ENCODE results near the gene TBL3. TPM values are rescaled to one million over a fixed set of nuclear protein-coding genes. Genes with fewer than 3 reads are reported as not detected.

The TBL3 gene
- total RNA-seq, 1 donor from 2014 or later, result 17.5 TPM

DNA sequence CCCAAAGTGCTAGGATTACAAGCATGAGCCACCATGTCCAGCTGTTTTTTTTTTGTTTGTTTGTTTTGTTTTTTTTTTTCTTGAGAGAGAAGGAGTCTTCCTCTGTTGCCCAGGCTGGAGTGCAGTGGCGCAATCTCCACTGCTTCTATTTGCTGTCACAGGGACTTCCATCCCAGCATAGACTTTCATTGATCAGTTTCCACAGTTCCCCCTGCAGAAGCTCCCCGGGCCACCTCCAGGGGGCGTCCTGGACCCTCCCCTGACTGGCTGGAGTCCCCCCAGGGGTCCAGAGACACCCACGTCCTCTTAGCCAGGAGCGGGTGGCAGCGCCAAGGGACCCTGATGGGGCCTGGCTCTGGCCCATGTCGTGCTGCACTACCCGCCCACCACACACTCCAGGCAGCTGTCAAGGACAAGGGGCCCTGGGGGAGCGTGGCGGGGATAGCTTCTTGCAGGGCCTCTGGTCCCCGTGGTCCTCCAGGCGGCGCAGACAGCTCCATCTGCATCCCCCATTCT is 44.6 kb downstream of the TBL3 start:
- no peak for DNase-seq

DNA sequence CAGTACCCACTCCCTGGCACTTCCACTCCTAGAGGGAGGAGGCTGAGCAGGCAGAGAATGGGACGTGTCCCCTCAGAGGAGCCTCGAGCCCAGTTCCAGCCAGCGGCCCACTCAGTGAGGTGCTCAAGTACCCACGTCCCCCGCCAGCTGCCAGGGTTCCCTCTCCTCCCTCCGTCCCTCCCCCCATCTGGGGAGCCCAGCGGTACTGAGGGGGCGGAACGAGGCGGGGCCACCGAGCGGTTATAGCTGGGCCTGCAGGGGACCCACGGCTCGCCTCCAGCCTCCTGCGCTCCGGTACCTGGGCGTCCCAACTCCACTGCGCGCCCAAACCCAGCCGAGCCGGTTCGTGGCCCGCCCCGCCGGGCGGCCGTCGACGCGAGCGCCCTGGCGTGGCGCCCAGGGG is 47.7 kb downstream of the TBL3 start, which contains the start of gene NPW:
TSS of gene NPW (plus strand) at position 268 of the 403 bp plus-strand sequence.
- no peak for DNase-seq

DNA sequence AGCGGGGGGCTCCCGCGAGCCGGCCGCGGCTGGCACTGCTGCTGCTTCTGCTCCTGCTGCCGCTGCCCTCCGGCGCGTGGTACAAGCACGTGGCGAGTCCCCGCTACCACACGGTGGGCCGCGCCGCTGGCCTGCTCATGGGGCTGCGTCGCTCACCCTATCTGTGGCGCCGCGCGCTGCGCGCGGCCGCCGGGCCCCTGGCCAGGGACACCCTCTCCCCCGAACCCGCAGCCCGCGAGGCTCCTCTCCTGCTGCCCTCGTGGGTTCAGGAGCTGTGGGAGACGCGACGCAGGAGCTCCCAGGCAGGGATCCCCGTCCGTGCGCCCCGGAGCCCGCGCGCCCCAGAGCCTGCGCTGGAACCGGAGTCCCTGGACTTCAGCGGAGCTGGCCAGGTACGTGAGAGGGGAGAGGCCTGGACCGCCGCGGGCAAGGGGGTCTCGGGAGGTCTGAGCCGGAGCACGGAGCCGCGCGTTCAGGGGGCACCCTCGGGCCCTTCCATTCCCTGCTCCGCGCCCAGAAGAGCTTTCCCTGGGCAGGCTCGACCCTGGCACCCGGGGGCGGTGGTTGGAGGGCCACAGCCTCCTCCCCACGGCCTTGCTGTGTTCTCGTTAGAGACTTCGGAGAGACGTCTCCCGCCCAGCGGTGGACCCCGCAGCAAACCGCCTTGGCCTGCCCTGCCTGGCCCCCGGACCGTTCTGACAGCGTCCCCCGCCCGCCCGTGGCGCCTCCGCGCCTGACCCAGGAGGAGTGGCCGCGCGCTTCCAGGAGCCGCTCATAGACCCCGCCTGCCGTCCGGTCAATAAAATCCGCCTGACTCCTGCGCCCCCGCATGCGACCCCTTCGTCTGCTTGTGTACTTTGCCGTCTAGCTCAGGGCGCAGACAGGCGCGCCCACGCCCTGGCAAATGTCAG is 48.3 kb downstream of the TBL3 start:
- DNase-seq, result no peak

GRCh38 chr16:2022723-2023091 is 50.9 kb downstream of the TBL3 start:
- DNase-seq, result no peak

- peak; percentile 92 for DNase-seq
Observed at GRCh38 chr16:2023092-2024031, 51.5 kb downstream of the TBL3 start.

GRCh38 chr16:2024032-2024420 is 52.2 kb downstream of the TBL3 start:
- no peak for DNase-seq

DNA sequence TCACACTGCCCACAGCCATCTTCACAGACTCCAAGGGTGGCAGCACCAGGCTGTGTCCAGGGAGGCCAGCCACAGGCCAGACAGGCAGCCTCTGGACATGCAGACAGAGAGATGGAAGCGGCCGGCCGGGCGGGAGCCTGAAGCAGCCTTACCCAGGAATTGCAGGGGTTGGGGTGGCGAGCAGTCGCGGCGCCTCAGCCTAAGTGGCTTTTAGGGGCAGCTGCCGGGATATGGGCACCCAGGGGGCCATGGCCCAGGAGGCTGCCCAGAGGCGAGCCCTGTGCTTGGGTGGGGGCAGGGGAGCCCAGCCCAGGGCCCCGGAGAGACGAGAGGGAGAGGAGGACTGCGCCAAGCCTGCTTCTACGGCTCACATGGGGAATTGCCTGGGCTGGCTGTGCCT is 53.4 kb downstream of the TBL3 start:
- no peak for DNase-seq

GRCh38 chr16:2025878-2026460 is 54.1 kb downstream of the TBL3 start:
- DNase-seq, result no peak

DNA sequence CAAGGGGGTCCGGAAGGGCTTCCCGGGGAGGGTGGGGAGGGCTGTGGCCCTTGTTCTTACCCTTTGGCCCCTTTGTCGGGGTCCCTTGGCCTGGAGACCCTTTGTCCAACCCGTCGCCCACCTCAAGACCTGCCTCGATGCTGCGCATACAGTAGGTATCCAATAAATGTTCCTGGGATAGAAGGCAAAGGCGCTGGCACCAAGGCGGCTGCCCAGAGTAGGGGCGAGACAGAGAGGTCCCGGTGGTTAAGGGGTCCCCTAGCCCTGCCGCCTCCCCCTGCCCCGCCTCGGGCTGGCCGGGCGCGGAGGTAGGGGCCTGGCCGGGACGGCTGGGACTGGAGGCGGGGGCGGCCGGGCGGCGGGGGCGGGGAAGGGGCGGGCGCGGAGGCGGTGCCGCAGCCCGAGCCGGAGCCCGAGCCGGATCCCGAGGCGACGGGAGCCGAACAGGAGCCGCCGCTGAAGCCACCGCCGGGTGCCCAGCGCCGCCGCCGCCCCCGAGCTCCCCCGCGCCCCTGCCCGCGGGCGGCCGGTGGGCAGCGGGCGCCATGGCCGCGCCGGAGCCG is 54.7 kb downstream of the TBL3 start, which contains the start of gene NHERF2:
TSS of gene NHERF2 (plus strand) at position 442 of the 563 bp plus-strand sequence. CDS start at position 546, 104 bp downstream.
- no peak for DNase-seq

- DNase-seq, result no peak
Observed at GRCh38 chr16:2027024-2028010, 55.5 kb downstream of the TBL3 start.

- no peak for DNase-seq
Observed at GRCh38 chr16:2028146-2028545, 56.3 kb downstream of the TBL3 start.

DNA sequence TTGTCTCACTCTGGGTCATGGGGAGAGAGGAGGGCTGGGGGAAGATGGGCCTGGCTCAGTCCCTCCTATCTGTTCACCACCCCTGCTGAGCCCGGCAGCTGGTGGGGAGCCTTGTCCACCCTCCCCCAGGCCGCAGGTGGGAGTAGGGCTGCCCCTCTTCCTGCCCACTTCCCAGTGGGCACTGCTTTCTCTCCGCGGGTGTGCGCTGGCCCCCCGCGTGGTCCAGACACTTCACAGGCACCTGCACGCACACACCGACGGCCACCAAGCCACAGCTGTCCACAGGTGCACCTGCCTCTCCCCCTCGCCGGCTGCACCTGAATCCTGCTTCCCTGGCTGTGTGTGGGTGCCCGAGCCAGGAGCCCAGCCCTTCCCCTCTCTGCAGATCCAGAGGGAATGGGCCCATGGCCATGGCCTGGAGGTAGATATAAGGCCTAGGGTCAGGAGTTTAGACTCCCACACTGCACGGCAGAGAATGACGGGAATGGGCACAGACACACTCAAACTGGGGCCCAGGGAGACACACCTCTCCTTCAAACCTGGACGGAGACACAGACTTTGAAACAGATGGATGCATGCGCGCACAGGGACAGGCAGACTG is 56.9 kb downstream of the TBL3 start:
- DNase-seq, result no peak

GRCh38 chr16:2029350-2029749 is 57.5 kb downstream of the TBL3 start:
- no peak for DNase-seq

DNA sequence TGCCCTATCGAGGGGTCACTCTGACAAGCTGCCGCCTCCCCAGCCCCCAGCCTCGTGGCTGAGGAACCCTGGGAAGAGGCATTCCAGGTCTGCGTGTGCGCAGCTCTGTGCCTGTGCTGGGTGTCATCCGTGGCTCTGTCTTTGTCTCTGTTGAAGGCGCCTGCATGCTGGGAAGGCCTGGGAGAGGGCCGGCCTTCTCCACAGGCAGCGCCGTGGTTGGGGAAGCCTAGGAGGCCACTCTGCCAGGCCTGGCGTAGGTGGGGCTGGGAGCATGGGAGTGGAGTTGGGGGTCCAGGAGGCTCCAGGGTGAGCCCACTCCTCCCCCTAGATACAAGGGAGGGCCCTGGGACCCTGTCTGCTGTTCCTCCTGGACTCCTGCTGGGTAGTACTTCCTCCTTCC is 58.2 kb downstream of the TBL3 start:
- DNase-seq, result no peak

- no peak for DNase-seq
Observed at GRCh38 chr16:2031081-2031577, 59.3 kb downstream of the TBL3 start.

Small RNA genes within 50 kb of the gene (small RNA-seq; reads per million reads assigned to genes)
- gene AC005363.2 (ENCODE audit: low replicate concordance), result not detected
- gene RN7SL219P (ENCODE audit: low replicate concordance), result not detected
- not detected for gene SNORA10 (ENCODE audit: low replicate concordance)
- gene SNORA64 (ENCODE audit: low replicate concordance), result not detected

Other genes with a start within 250 kb of the TBL3 start
- 18.1 TPM for gene NME3, start 200.5 kb upstream of the TBL3 start, total RNA-seq
- 5.5 TPM for gene EME2, start 199.2 kb upstream of the TBL3 start, total RNA-seq
- 23.5 TPM for gene MRPS34, start 198.9 kb upstream of the TBL3 start, total RNA-seq
- gene SPSB3, start 189.5 kb upstream of the TBL3 start, total RNA-seq, result 32.7 TPM
- gene NUBP2, start 189.1 kb upstream of the TBL3 start, total RNA-seq, result 26.0 TPM
- not detected for gene IGFALS, start 178.3 kb upstream of the TBL3 start, total RNA-seq
- 31.1 TPM for gene HAGH, start 145.2 kb upstream of the TBL3 start, total RNA-seq
- 26.0 TPM for gene FAHD1, start 144.8 kb upstream of the TBL3 start, total RNA-seq
- gene MEIOB, start 99.9 kb upstream of the TBL3 start, total RNA-seq, result 0.39 TPM
- gene HS3ST6, start 53.6 kb upstream of the TBL3 start, total RNA-seq, result 4.3 TPM
- 9.2 TPM for gene MSRB1, start 28.9 kb upstream of the TBL3 start, total RNA-seq
- 14.2 TPM for gene RPL3L, start 17.4 kb upstream of the TBL3 start, total RNA-seq
- 72.4 TPM for gene NDUFB10, start 12.5 kb upstream of the TBL3 start, total RNA-seq
- 1,364 TPM for gene RPS2, start 7.2 kb upstream of the TBL3 start, total RNA-seq
- gene RNF151, start 5.2 kb upstream of the TBL3 start, total RNA-seq, result not detected
- 0.39 TPM for gene NOXO1, start 9.4 kb downstream of the TBL3 start, total RNA-seq
- 5.8 TPM for gene GFER, start 12.1 kb downstream of the TBL3 start, total RNA-seq
- 0.69 TPM for gene SYNGR3, start 17.9 kb downstream of the TBL3 start, total RNA-seq
- gene ZNF598, start 37.8 kb downstream of the TBL3 start, total RNA-seq, result 12.8 TPM
- 2.2 TPM for gene NPW, start 47.7 kb downstream of the TBL3 start, total RNA-seq
- 20.1 TPM for gene NHERF2, start 54.8 kb downstream of the TBL3 start, total RNA-seq
- gene NTHL1, start 75.8 kb downstream of the TBL3 start, total RNA-seq, result 14.8 TPM
- 58.9 TPM for gene TSC2, start 75.9 kb downstream of the TBL3 start, total RNA-seq
- gene PKD1, start 163.8 kb downstream of the TBL3 start, total RNA-seq, result 76.2 TPM
- 1.6 TPM for gene RAB26, start 176.6 kb downstream of the TBL3 start, total RNA-seq
- gene TRAF7, start 183.7 kb downstream of the TBL3 start, total RNA-seq, result 17.3 TPM
- gene CASKIN1, start 224.6 kb downstream of the TBL3 start, total RNA-seq, result 0.79 TPM
- gene MLST8, start 233.4 kb downstream of the TBL3 start, total RNA-seq, result 9.4 TPM
- gene BRICD5, start 238.8 kb downstream of the TBL3 start, total RNA-seq, result 2.7 TPM
- gene PGP, start 242.8 kb downstream of the TBL3 start, total RNA-seq, result 4.1 TPM

Measured in skin of body (tissue), 3 donors.